GM23338 (cell line): ENCODE data around the gene PTPN20. TPM values are rescaled to one million over a fixed set of nuclear protein-coding genes. Genes with fewer than 3 reads are reported as not detected.

ENCODE experiments used
- ATAC-seq: fragments of 200-7000 bp; cut with Tn5 transposase; 3 replicates; pipeline ENCODE4 v1.9.1; 2020
- DNase-seq: peaks from one replicate; pipeline ENCODE4 v3.0.0-alpha.2; 2015; ENCODE audit warnings: low spot score
- H2AFZ ChIP-seq: fragments of 200-600 bp; sonication (generic); 2 replicates; pipeline ENCODE4 v1.8.0; 2016; ENCODE audit warnings: antibody characterized with exemption, mild to moderate bottlenecking, moderate library complexity
- H3F3A ChIP-seq: fragments of 200-600 bp; sonication (generic); replicated peaks from 2 replicates; pipeline ENCODE4 v1.8.0; 2017; ENCODE audit warnings: antibody characterized with exemption, mixed run types, low read depth
- H3K27ac ChIP-seq: fragments of 200-600 bp; sonication (generic); 2 replicates; pipeline ENCODE4 v1.6.1; 2016; ENCODE audit warnings: low read depth
- H3K27me3 ChIP-seq: fragments of 200-600 bp; sonication (generic); 2 replicates; pipeline ENCODE4 v1.8.0; 2016; ENCODE audit warnings: mild to moderate bottlenecking, mixed run types, moderate library complexity; ENCODE audit not compliant: insufficient read depth
- H3K36me3 ChIP-seq: fragments of 200-600 bp; sonication (generic); 2 replicates; pipeline ENCODE4 v1.8.0; 2016; ENCODE audit warnings: mild to moderate bottlenecking; ENCODE audit not compliant: insufficient read depth
- H3K4me1 ChIP-seq: fragments of 200-600 bp; sonication (generic); 2 replicates; pipeline ENCODE4 v1.8.0; 2016; ENCODE audit warnings: mild to moderate bottlenecking, moderate library complexity; ENCODE audit not compliant: insufficient read depth
- H3K4me2 ChIP-seq: fragments of 200-600 bp; sonication (generic); 2 replicates; pipeline ENCODE4 v1.7.1; 2017; ENCODE audit warnings: mixed run types
- H3K4me3 ChIP-seq: fragments of 200-600 bp; sonication (generic); 2 replicates; pipeline ENCODE4 v1.6.1; 2016; ENCODE audit warnings: mixed run types
- H3K79me2 ChIP-seq: fragments of 200-600 bp; sonication (generic); replicated peaks from 2 replicates; pipeline ENCODE4 v1.8.0; 2017; ENCODE audit warnings: mild to moderate bottlenecking; ENCODE audit not compliant: insufficient read depth
- H3K9me2 ChIP-seq: fragments of 200-600 bp; sonication (generic); 2 replicates; pipeline ENCODE4 v1.8.0; 2017; ENCODE audit not compliant: insufficient read depth
- H4K20me1 ChIP-seq: fragments of 200-600 bp; sonication (generic); replicated peaks from 2 replicates; pipeline ENCODE4 v1.8.0; 2017; ENCODE audit warnings: mild to moderate bottlenecking; ENCODE audit not compliant: insufficient read depth
- H3K27ac Mint-ChIP-seq: 2 replicates; pipeline ENCODE4 v1.8.0; 2020; ENCODE audit warnings: inconsistent platforms, mild to moderate bottlenecking, moderate library complexity, mixed read lengths
- H3K27me3 Mint-ChIP-seq: 3 replicates; pipeline ENCODE4 v1.8.0; 2022; ENCODE audit warnings: low read depth, mild to moderate bottlenecking, moderate library complexity, mixed read lengths, inconsistent platforms; ENCODE audit not compliant: insufficient read depth, poor library complexity
- H3K36me3 Mint-ChIP-seq: 3 replicates; pipeline ENCODE4 v1.8.0; 2021; ENCODE audit warnings: low read depth, mild to moderate bottlenecking, inconsistent platforms, moderate library complexity, mixed read lengths
- H3K4me1 Mint-ChIP-seq: 3 replicates; pipeline ENCODE4 v1.8.0; 2020; ENCODE audit warnings: mild to moderate bottlenecking, inconsistent platforms, mixed read lengths
- H3K4me3 Mint-ChIP-seq: 3 replicates; pipeline ENCODE4 v1.8.0; 2021; ENCODE audit warnings: moderate library complexity, mild to moderate bottlenecking, inconsistent platforms, mixed read lengths
- H3K9me3 Mint-ChIP-seq: 3 replicates; pipeline ENCODE4 v1.8.0; 2020; ENCODE audit warnings: moderate library complexity, mild to moderate bottlenecking, inconsistent platforms, mixed read lengths
- EZH2 ChIP-seq: fragments of 200-600 bp; sonication (generic); IDR thresholded peaks from one replicate; pipeline ENCODE4 v1.8.0; 2017; ENCODE audit warnings: antibody characterized with exemption, mild to moderate bottlenecking, low read depth; ENCODE audit not compliant: unreplicated experiment
- JUNB ChIP-seq: IDR thresholded peaks from one replicate; pipeline ENCODE4 v1.6.1; 2016; ENCODE audit warnings: antibody characterized with exemption; ENCODE audit not compliant: unreplicated experiment
- NANOG ChIP-seq: IDR thresholded peaks from 2 replicates; pipeline ENCODE4 v1.6.1; 2016; ENCODE audit warnings: antibody characterized with exemption, borderline replicate concordance
- POLR2AphosphoS5 ChIP-seq: IDR thresholded peaks from 2 replicates; pipeline ENCODE4 v1.6.1; 2016; ENCODE audit warnings: antibody characterized with exemption, low read depth
- ZNF462 ChIP-seq: fragments of 250-450 bp; sonication (Bioruptor Pico); IDR thresholded peaks from 2 replicates; pipeline ENCODE4 v1.5.0; 2020; ENCODE audit warnings: mild to moderate bottlenecking, moderate library complexity
- polyA plus RNA-seq: library from polyadenylated mRNA; unstranded; fragments of >200 nt; fragmentation: Nextera tagmentation; extraction: Ambion mirVana; gene quantifications from 2 replicates; pipeline ENCODE4 v1.2.1, GENCODE V29; 2016
- total RNA-seq: library from RNA; depleted of rRNA; stranded (reverse); fragments of >200 nt; shearing (Covaris generic); gene quantifications from 2 replicates; pipeline ENCODE4 v1.2.3, GENCODE V29; 2014
- TF ChIP-seq, protein P1 (sequence below), 2 experiments: fragments of 200-600 bp in 1 of 2; sonication (generic) in 1 of 2; conservative IDR thresholded peaks; 2 replicates each; pipeline versions ENCODE4 v1.5.1 to v1.6.1; 2016 to 2017; ENCODE audit warnings: antibody characterized with exemption in 2 of 2, low read depth in 2 of 2, mild to moderate bottlenecking in 2 of 2, moderate library complexity in 1 of 2

PTPN20 gene
- total and polyA plus RNA-seq, 2 experiments from 2014 or later: 0.13 TPM; not detected in 1

- TF ChIP-seq ZNF462 (CRISPR knock-in tag) (no peak), NANOG (no peak), POLR2AphosphoS5 (no peak)
- TF ChIP-seq, protein P1, sequence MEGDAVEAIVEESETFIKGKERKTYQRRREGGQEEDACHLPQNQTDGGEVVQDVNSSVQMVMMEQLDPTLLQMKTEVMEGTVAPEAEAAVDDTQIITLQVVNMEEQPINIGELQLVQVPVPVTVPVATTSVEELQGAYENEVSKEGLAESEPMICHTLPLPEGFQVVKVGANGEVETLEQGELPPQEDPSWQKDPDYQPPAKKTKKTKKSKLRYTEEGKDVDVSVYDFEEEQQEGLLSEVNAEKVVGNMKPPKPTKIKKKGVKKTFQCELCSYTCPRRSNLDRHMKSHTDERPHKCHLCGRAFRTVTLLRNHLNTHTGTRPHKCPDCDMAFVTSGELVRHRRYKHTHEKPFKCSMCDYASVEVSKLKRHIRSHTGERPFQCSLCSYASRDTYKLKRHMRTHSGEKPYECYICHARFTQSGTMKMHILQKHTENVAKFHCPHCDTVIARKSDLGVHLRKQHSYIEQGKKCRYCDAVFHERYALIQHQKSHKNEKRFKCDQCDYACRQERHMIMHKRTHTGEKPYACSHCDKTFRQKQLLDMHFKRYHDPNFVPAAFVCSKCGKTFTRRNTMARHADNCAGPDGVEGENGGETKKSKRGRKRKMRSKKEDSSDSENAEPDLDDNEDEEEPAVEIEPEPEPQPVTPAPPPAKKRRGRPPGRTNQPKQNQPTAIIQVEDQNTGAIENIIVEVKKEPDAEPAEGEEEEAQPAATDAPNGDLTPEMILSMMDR (conservative IDR thresholded peaks at IDR 0.05; ENCODE audit: low read depth in 2 of 2): no peak
These were observed 123.3 kb downstream of the PTPN20 start (continued) for GRCh38 chr10:47034441-47035051.

DNA sequence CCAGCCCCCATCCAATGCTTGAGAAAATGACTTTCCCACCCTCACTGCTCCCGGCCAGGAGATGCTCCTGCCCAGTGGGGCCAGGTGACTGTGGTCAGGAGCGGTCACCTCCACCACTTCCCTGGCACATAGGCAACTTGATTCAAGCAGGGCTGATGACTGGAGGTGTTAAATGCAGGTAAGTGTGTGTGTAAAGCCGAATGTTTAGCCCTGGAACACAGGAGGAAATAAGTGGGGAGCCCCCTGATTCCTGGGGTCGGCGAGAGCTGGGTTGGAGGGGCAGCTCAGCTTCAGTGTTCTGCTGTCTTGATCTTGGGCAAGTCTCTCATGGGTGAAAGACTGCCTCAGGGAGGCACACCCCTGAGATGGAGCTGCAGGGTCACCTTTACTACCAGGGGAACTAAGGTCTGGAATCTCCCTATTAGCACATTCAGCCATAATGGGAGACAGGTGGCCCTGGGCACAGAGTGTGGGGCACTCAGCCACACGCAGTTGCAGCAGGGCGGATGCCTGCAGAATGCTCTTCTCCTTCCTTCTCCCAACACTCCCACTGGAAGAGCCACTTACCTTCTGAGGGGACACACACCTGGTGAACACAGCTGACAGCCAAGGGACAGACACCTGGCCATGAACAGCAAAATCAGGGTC is 124.1 kb downstream of the PTPN20 start:
- no peaks in the 10 kb centered on the region for H3K4me1 ChIP-seq
- H3K27ac Mint-ChIP-seq: no peak overlapping the region
- TF ChIP-seq EZH2: no peak
- TF ChIP-seq POLR2AphosphoS5: no peak
- no peak for TF ChIP-seq JUNB
- no peak for TF ChIP-seq ZNF462 (CRISPR knock-in tag)

More for the DNA sequence above, 124.1 kb downstream of the PTPN20 start:
- Histone ChIP-seq H2AFZ (no peak overlapping the region), H3K79me2 (no peaks in the 10 kb centered on the region), H3K36me3 (no peaks in the 10 kb centered on the region), H3K9me2 (no peaks in the 10 kb centered on the region; the same call in 1 of the 2 replicates), H4K20me1 (no peaks in the 10 kb centered on the region), H3K27ac (no peak overlapping the region), H3K4me2 (no peak overlapping the region), H3K27me3 (no peaks in the 10 kb centered on the region), H3F3A (no peaks in the 10 kb centered on the region), H3K4me3 (no peak overlapping the region)
- no peaks in the 10 kb centered on the region for H3K36me3 Mint-ChIP-seq
- ATAC-seq: no peak
- H3K4me3 Mint-ChIP-seq: no peak overlapping the region
- H3K4me1 Mint-ChIP-seq: no peaks in the 10 kb centered on the region
- H3K9me3 Mint-ChIP-seq: no peaks in the 10 kb centered on the region
- DNase-seq: no peak
- H3K27me3 Mint-ChIP-seq: peaks cover 4% of the 10 kb centered on the region
